IMR-90 (cell line): ENCODE measurements around the gene TCERG1L. TPM values are rescaled to one million over a fixed set of nuclear protein-coding genes. Genes with fewer than 3 reads are reported as not detected.

ENCODE experiments used
- ATAC-seq: fragments of 200-7000 bp; cut with Tn5 transposase; 2 replicates; pipeline ENCODE4 v1.9.1; 2020; ENCODE audit warnings: low read depth, mild to moderate bottlenecking, moderate library complexity
- BruUV-seq: library from RNA; stranded (reverse); fragments of 400-500 nt; replicated peaks from 2 replicates; lab custom pipeline; 2021; lab: Mats Ljungman, UMichigan
- CTCF ChIA-PET: fragments of 300-600 bp; formaldehyde crosslinking; extraction: SDS; loops from one replicate; lab custom pipeline; 2021; ENCODE audit warnings: antibody characterized with exemption; lab: Yijun Ruan, JAX
- POLR2A ChIA-PET: fragments of 300-600 bp; sonication (Branson Sonifier 250); formaldehyde crosslinking; loops from one replicate; lab custom pipeline; 2022; ENCODE audit warnings: antibody characterized with exemption; ENCODE audit not compliant: unreplicated experiment; lab: Charles Lee
- DNase-seq: peaks from one replicate; pipeline ENCODE4 v3.0.0; 2013
- H2AFZ ChIP-seq: replicated peaks from 2 replicates; pipeline ENCODE3; 2013; ENCODE audit warnings: low read length, mild to moderate bottlenecking; ENCODE audit not compliant: poor library complexity
- H2AK5ac ChIP-seq: 2 replicates; pipeline ENCODE4 v1.6.1; 2013; ENCODE audit warnings: low read depth, low read length, inconsistent platforms
- H2AK9ac ChIP-seq: replicated peaks from 2 replicates; pipeline ENCODE3; 2013; ENCODE audit warnings: mild to moderate bottlenecking, low read depth, low read length, moderate library complexity; ENCODE audit not compliant: poor library complexity
- H2BK120ac ChIP-seq: 2 replicates; pipeline ENCODE4 v1.6.1; 2013; ENCODE audit warnings: low read depth, low read length, inconsistent platforms
- H2BK15ac ChIP-seq: 3 replicates; pipeline ENCODE4 v1.6.1; 2013; ENCODE audit warnings: low read depth, low read length, inconsistent platforms
- H2BK20ac ChIP-seq: 2 replicates; pipeline ENCODE4 v1.6.1; 2013; ENCODE audit warnings: low read depth, mild to moderate bottlenecking, inconsistent platforms, low read length, moderate library complexity
- H2BK5ac ChIP-seq: 2 replicates; pipeline ENCODE4 v1.6.1; 2013; ENCODE audit warnings: mild to moderate bottlenecking, low read depth, low read length, inconsistent platforms; ENCODE audit not compliant: poor library complexity, severe bottlenecking
- H3K14ac ChIP-seq: replicated peaks from 2 replicates; pipeline ENCODE4 v1.6.1; 2013; ENCODE audit warnings: low read depth, low read length, inconsistent platforms
- H3K18ac ChIP-seq: 2 replicates; pipeline ENCODE4 v1.6.1; 2013; ENCODE audit warnings: low read depth, low read length, control low read depth
- H3K23ac ChIP-seq: 2 replicates; pipeline ENCODE4 v1.6.1; 2013; ENCODE audit warnings: low read depth, low read length, inconsistent platforms
- H3K27ac ChIP-seq: 2 replicates; pipeline ENCODE4 v1.5.1; 2013; ENCODE audit warnings: mild to moderate bottlenecking, control low read depth, low read length; ENCODE audit not compliant: insufficient read depth
- H3K27me3 ChIP-seq: 2 replicates; pipeline ENCODE4 v1.6.1; 2013; ENCODE audit warnings: low read length; ENCODE audit not compliant: control insufficient read depth, insufficient read depth
- H3K36me3 ChIP-seq: 2 replicates; pipeline ENCODE4 v1.6.1; 2013; ENCODE audit warnings: low read length, mixed read lengths; ENCODE audit not compliant: control insufficient read depth, insufficient read depth
- H3K4ac ChIP-seq: 2 replicates; pipeline ENCODE4 v1.6.1; 2013; ENCODE audit warnings: low read depth, low read length, inconsistent platforms
- H3K4me1 ChIP-seq: 2 replicates; pipeline ENCODE4 v1.6.1; 2013; ENCODE audit warnings: low read length, mixed read lengths; ENCODE audit not compliant: control insufficient read depth, insufficient read depth
- H3K4me2 ChIP-seq: 2 replicates; pipeline ENCODE4 v1.6.1; 2013; ENCODE audit warnings: low read depth, mild to moderate bottlenecking, control low read depth, low read length, moderate library complexity
- H3K4me3 ChIP-seq: 2 replicates; pipeline ENCODE4 v1.5.1; 2013; ENCODE audit warnings: low read depth, mild to moderate bottlenecking, control low read depth, low read length, moderate library complexity; ENCODE audit not compliant: insufficient read depth
- H3K56ac ChIP-seq: 2 replicates; pipeline ENCODE4 v1.6.1; 2013; ENCODE audit warnings: low read length, inconsistent platforms; ENCODE audit not compliant: insufficient read depth; ENCODE audit errors: extremely low read depth
- H3K79me1 ChIP-seq, 2 experiments: 2 replicates each; pipeline ENCODE4 v1.6.1; 2013; ENCODE audit warnings: low read length in 2 of 2, inconsistent platforms in 1 of 2, low read depth in 1 of 2
- H3K9ac ChIP-seq: 2 replicates; pipeline ENCODE4 v1.6.1; 2013; ENCODE audit warnings: low read depth, low read length, control low read depth
- H3K9me1 ChIP-seq: 2 replicates; pipeline ENCODE4 v1.6.1; 2013; ENCODE audit warnings: low read length, inconsistent platforms; ENCODE audit not compliant: insufficient read depth
- H3K9me3 ChIP-seq: 2 replicates; pipeline ENCODE4 v1.6.1; 2013; ENCODE audit warnings: low read length; ENCODE audit not compliant: control insufficient read depth, insufficient read depth
- H4K20me1 ChIP-seq: 2 replicates; pipeline ENCODE4 v1.6.1; 2013; ENCODE audit warnings: low read length, inconsistent platforms; ENCODE audit not compliant: insufficient read depth
- H4K5ac ChIP-seq: 2 replicates; pipeline ENCODE4 v1.6.1; 2013; ENCODE audit warnings: mild to moderate bottlenecking, low read depth, low read length, control low read depth
- H4K8ac ChIP-seq, 2 experiments: 2 replicates each; pipeline ENCODE4 v1.6.1; 2013; ENCODE audit warnings: low read depth in 2 of 2, low read length in 2 of 2, control low read depth in 1 of 2, inconsistent platforms in 1 of 2
- H4K91ac ChIP-seq: 2 replicates; pipeline ENCODE4 v1.6.1; 2013; ENCODE audit warnings: low read depth, low read length, inconsistent platforms; ENCODE audit not compliant: insufficient read depth
- BHLHE40 ChIP-seq: fragments of 150-350 bp; IDR thresholded peaks from 2 replicates; pipeline ENCODE4 v1.6.1; 2016; ENCODE audit warnings: mild to moderate bottlenecking, low read depth, low read length
- CHD1 ChIP-seq: IDR thresholded peaks from 2 replicates; pipeline ENCODE4 v1.6.1; 2012; ENCODE audit warnings: low read depth, low read length, improper control_type of control experiment
- CTCF ChIP-seq: conservative IDR thresholded peaks from 2 replicates; pipeline ENCODE4 v1.5.1; 2012; ENCODE audit warnings: mild to moderate bottlenecking, low read depth, low read length, improper control_type of control experiment
- MAFK ChIP-seq: IDR thresholded peaks from 2 replicates; pipeline ENCODE4 v1.6.1; 2012; ENCODE audit warnings: low read depth, low read length, improper control_type of control experiment
- MAZ ChIP-seq: IDR thresholded peaks from 2 replicates; pipeline ENCODE4 v1.6.1; 2012; ENCODE audit warnings: low read depth, mild to moderate bottlenecking, low read length, improper control_type of control experiment, moderate library complexity, borderline replicate concordance
- NFE2L2 ChIP-seq: fragments of 150-350 bp; IDR thresholded peaks from 2 replicates; pipeline ENCODE4 v1.6.1; 2016; ENCODE audit warnings: low read depth, mild to moderate bottlenecking, low read length
- RCOR1 ChIP-seq: IDR thresholded peaks from 2 replicates; pipeline ENCODE4 v1.6.1; 2012; ENCODE audit warnings: mild to moderate bottlenecking, low read length, improper control_type of control experiment; ENCODE audit not compliant: insufficient replicate concordance
- USF2 ChIP-seq: fragments of 150-350 bp; IDR thresholded peaks from 2 replicates; pipeline ENCODE4 v1.6.1; 2017; ENCODE audit warnings: mild to moderate bottlenecking, antibody characterized with exemption, low read length, low read depth
- WGBS, 2 experiments: methylation state at CpG; one replicate each; pipeline versions ENCODE4 v1.1.5 to v1.1.7; 2013; ENCODE audit warnings: missing lambda C conversion rate in 2 of 2; ENCODE audit not compliant: insufficient read length in 1 of 2; ENCODE audit errors: extremely low coverage in 2 of 2; 5-methylcytosine and 5-hydroxymethylcytosine counted together
- dilution Hi-C: fragments of 300-500 bp; cut with HindIII; formaldehyde crosslinking; loops from one replicate; pipeline ENCODE4 v1.14.3; 2018; ENCODE audit warnings: low sequenced_read_pairs; ENCODE audit not compliant: unreplicated experiment
- in situ Hi-C: fragments of 300-500 bp; cut with MboI; formaldehyde crosslinking; loops from 3 replicates; pipeline ENCODE4 v1.14.3; 2019; ENCODE audit warnings: low sequenced_read_pairs, inconsistent platforms, mixed read lengths
- intact Hi-C: fragments of 100-400 bp; cut with micrococcal nuclease; formaldehyde crosslinking; loops from 2 replicates; pipeline ENCODE4 v1.10.0; 2022
- polyA plus RNA-seq, 3 experiments: library from polyadenylated mRNA; depleted of rRNA; stranded (reverse); fragments of >200 nt; gene quantifications; 2 replicates each; pipeline ENCODE4 v1.2.3, GENCODE V29; 2012; ENCODE audit warnings: low replicate concordance in 1 of 3
- total RNA-seq: library from RNA; depleted of rRNA; stranded (reverse); fragments of >200 nt; gene quantifications from 2 replicates; pipeline ENCODE4 v1.2.3, GENCODE V29; 2012

The TCERG1L gene
- total and polyA plus RNA-seq, 2 of the 4 experiments (the other 2 are of a cell fraction), result not detected

DNA sequence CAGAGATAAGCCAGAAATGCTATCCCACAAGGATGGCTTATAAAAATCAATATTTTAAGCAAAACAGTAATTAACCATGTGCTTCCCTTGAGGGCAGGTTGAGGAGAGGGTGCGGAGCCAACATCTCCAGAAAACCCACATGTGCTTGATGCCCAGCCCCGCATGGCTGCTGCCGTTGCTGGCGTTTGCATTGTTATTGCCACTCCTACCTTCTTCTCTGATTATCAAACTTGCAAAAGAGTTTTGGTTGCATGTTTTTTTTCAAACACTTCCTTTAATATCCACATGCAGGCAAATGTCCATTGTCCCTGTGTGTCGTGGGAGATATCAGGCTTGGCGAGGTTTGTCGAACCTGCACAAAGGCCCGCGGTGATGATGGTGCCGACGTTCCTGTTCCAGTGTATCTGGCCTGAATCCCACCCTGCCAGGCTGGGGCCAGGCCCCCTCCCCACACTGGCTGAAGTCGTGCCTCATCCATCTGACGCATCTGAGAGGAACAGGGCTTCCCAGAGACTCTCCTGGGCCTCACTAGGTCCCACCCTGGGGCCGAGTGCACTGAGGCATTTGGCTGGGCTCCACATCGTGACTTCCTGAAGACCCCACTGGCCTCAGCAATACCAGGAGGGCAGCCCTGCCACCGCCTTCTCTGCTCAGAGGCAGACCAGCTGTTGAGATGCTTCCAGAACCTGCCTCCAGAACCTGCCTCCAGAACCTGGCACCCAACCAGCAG lies 40.9 kb downstream of the TCERG1L start:
- no peaks in the 10 kb centered on the region for H3K36me3 ChIP-seq
- no peak overlapping the region for H4K91ac ChIP-seq
- no TSS peak for BruUV-seq
- no peak overlapping the region for H3K56ac ChIP-seq
- H2BK5ac ChIP-seq, result no peak overlapping the region
- no peak overlapping the region for H3K4ac ChIP-seq
- no peak overlapping the region for H2AK9ac ChIP-seq
- DNase-seq (no peak), ATAC-seq (no peak)
- H3K4me1 ChIP-seq, result no peaks in the 10 kb centered on the region
- H2BK20ac ChIP-seq, result no peak overlapping the region
- no peak overlapping the region for H2BK120ac ChIP-seq
- ChIA-PET POLR2A (interaction anchor here (0.6 kb wide), 1 partner anchor 605 kb away, joined by 7 read pairs; no protein-coding TSS in a partner anchor), CTCF (no interaction called here)
- no peaks in the 10 kb centered on the region for H4K20me1 ChIP-seq
- no peak overlapping the region for H3K14ac ChIP-seq
- H3K18ac ChIP-seq, result no peak overlapping the region
- dilution Hi-C loops (no loop called here), intact Hi-C loops (no loop called here), in situ Hi-C loops (no loop called here)
- no peaks in the 10 kb centered on the region for H3K27me3 ChIP-seq
- H2BK15ac ChIP-seq, result no peak overlapping the region
- H2AK5ac ChIP-seq, result no peak overlapping the region
- H3K79me1 ChIP-seq, result no peaks in the 10 kb centered on the region
- 75% methylated on average over 4 of the region's 16 CpGs; no CpG with 5 or more reads in 1 of the 2 experiments for WGBS, 2 experiments
- no peaks in the 10 kb centered on the region for H3K9me1 ChIP-seq
- H2AFZ ChIP-seq, result no peak overlapping the region
- H4K8ac ChIP-seq, result no peak overlapping the region
- peaks cover 59% of the 10 kb centered on the region for H3K9me3 ChIP-seq
- no peak overlapping the region for H3K4me2 ChIP-seq
- H3K4me3 ChIP-seq, result no peak overlapping the region
- no peak overlapping the region for H3K27ac ChIP-seq
- TF ChIP-seq USF2 (no peak), CTCF (no peak), BHLHE40 (no peak), NFE2L2 (no peak), MAFK (no peak), RCOR1 (no peak), CHD1 (no peak), MAZ (no peak)
- H3K23ac ChIP-seq, result no peak overlapping the region
- no peak overlapping the region for H3K9ac ChIP-seq
- no peak overlapping the region for H4K5ac ChIP-seq
